GM23248 (cell line): ENCODE measurements around the gene MAGEB4.

Experiments used
- EZH2 ChIP-seq: fragments of 200-600 bp; sonication (generic); IDR thresholded peaks from 2 replicates; pipeline ENCODE4 v1.6.1; 2018; ENCODE audit warnings: antibody characterized with exemption, mild to moderate bottlenecking; ENCODE audit not compliant: insufficient read depth, poor library complexity, severe bottlenecking
- EZH2phosphoT487 ChIP-seq: fragments of 200-600 bp; sonication (generic); IDR thresholded peaks from 2 replicates; pipeline ENCODE4 v1.6.1; 2018; ENCODE audit warnings: antibody characterized with exemption, moderate library complexity, mild to moderate bottlenecking, low read depth; ENCODE audit not compliant: insufficient read depth

GRCh38 chrX:30283456-30284200 lies 41.8 kb downstream of the MAGEB4 start:
- TF ChIP-seq EZH2 = no peak
- no peak for TF ChIP-seq EZH2phosphoT487
